ENCODE data around the gene SNX8. TPM values are rescaled to one million over a fixed set of nuclear protein-coding genes. Genes with fewer than 3 reads are reported as not detected.

Gene SNX8
- total and polyA plus RNA-seq, 2 experiments from 2014 or later = 13.1 to 44.4 TPM

DNA sequence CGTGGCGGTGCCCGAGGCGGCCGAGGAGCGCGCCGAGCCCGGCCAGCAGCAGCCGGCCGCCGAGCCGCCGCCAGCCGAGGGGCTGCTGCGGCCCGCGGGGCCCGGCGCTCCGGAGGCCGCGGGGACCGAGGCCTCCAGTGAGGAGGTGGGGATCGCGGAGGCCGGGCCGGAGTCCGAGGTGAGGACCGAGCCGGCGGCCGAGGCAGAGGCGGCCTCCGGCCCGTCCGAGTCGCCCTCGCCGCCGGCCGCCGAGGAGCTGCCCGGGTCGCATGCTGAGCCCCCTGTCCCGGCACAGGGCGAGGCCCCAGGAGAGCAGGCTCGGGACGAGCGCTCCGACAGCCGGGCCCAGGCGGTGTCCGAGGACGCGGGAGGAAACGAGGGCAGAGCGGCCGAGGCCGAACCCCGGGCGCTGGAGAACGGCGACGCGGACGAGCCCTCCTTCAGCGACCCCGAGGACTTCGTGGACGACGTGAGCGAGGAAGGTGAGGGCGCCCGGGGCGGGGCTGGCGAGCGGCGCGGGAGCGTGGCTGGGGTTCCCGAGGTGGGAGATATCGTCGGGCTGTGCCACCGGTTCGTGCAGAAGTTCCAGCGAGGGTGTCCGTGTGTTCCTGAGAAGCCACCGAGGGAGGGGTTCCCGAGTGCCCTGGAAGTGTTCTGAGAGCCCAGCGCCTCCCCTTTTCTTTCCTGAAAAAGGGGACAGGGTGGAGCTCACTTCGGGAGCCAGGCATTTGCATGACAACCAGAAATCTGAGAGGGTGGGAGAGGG lies 40.9 kb upstream of the SNX8 start:
- in situ Hi-C loops (cut with MboI) = no loop called here
- Histone ChIP-seq H3K4me2 (ENCODE audit: unreplicated experiment) (peak overlapping the region; percentile 96), H3K4me3 (peak overlapping the region; percentile 92), H3K9ac (peak overlapping the region; percentile 98), H3K79me2 (ENCODE audit: insufficient read depth) (peaks cover 72% of the 10 kb centered on the region), H2AFZ (no peak overlapping the region), H3K36me3 (ENCODE audit: low read depth) (peaks cover 20% of the 10 kb centered on the region; the same call in 1 of the 2 replicates), H3K9me3 (ENCODE audit: low read depth) (no peaks in the 10 kb centered on the region), H3K27ac (peak overlapping the region; percentile 97), H3K27me3 (replicated peaks; ENCODE audit: insufficient read depth) (no peaks in the 10 kb centered on the region), H4K20me1 (ENCODE audit: insufficient read depth) (peaks cover 17% of the 10 kb centered on the region), H3K9me2 (ENCODE audit: insufficient read depth) (no peaks in the 10 kb centered on the region), H3F3A (ENCODE audit: insufficient read depth) (0 out of 2 replicates have a peak, but pooled peaks cover under 1% of the 10 kb centered on the region), H3K4me1 (ENCODE audit: insufficient read depth) (peaks cover 18% of the 10 kb centered on the region)
- WGBS, 2 experiments (ENCODE audit: low coverage in 1 of 2, low lambda C conversion rate in 2 of 2, missing lambda C conversion rate in 2 of 2) = 1 to 2% methylated on average over 67 to 73 of the region's 92 CpGs
- peak; percentile 52 for DNase-seq
- TF ChIP-seq EZH2phosphoT487 (IDR thresholded peaks at IDR 0.05; ENCODE audit: insufficient read depth, low read depth) (no peak), EZH2 (IDR thresholded peaks at IDR 0.05; ENCODE audit: insufficient read depth, poor library complexity, severe bottlenecking) (no peak)

- H3K4me1 ChIP-seq (ENCODE audit: insufficient read depth) = peaks cover 18% of the 10 kb centered on the region
- peaks cover 20% of the 10 kb centered on the region; the same call in 1 of the 2 replicates for H3K36me3 ChIP-seq (ENCODE audit: low read depth)
- peak; percentile 96 for DNase-seq
- in situ Hi-C loops (cut with MboI) = no loop called here
- H3K4me2 ChIP-seq (ENCODE audit: unreplicated experiment) = peak within 1 kb of the TSS; percentile 96
- peak within 1 kb of the TSS; percentile 92 for H3K4me3 ChIP-seq
- 0 to 1% methylated on average over 46 to 55 of the region's 55 CpGs for WGBS, 2 experiments (ENCODE audit: low coverage in 1 of 2, low lambda C conversion rate in 2 of 2, missing lambda C conversion rate in 2 of 2)
- peak within 1 kb of the TSS; percentile 91 for H2AFZ ChIP-seq
- no peaks in the 10 kb centered on the region for H3K9me2 ChIP-seq (ENCODE audit: insufficient read depth)
- peaks cover 9% of the 10 kb centered on the region; the same call in 1 of the 2 replicates for H4K20me1 ChIP-seq (ENCODE audit: insufficient read depth)
- no peaks in the 10 kb centered on the region for H3F3A ChIP-seq (ENCODE audit: insufficient read depth)
- peak within 1 kb of the TSS; percentile 97 for H3K27ac ChIP-seq
- H3K27me3 ChIP-seq (replicated peaks; ENCODE audit: insufficient read depth) = no peaks in the 10 kb centered on the region
- TF ChIP-seq EZH2 (IDR thresholded peaks at IDR 0.05; ENCODE audit: insufficient read depth, poor library complexity, severe bottlenecking) = no peak
- no peak for TF ChIP-seq EZH2phosphoT487 (IDR thresholded peaks at IDR 0.05; ENCODE audit: insufficient read depth, low read depth)
- peak within 1 kb of the TSS; percentile 98 for H3K9ac ChIP-seq
- H3K79me2 ChIP-seq (ENCODE audit: insufficient read depth) = peaks cover 64% of the 10 kb centered on the region
- H3K9me3 ChIP-seq (ENCODE audit: low read depth) = no peaks in the 10 kb centered on the region
Observed at GRCh38 chr7:2354186-2354938, 40.1 kb upstream of the SNX8 start, which contains the start of gene EIF3B. TSS of gene EIF3B (plus strand) at chr7:2354827. CDS start at chr7:2354922, 95 bp downstream.

GRCh38 chr7:2353936-2354185 lies 39.6 kb upstream of the SNX8 start:
- Histone ChIP-seq H3K4me2 (ENCODE audit: unreplicated experiment) (peak overlapping the region; percentile 73), H3K9ac (peak overlapping the region; percentile 98), H3K4me3 (peak overlapping the region; percentile 92), H3K27ac (peak overlapping the region; percentile 97), H3K79me2 (ENCODE audit: insufficient read depth) (peaks cover 59% of the 10 kb centered on the region), H3K27me3 (replicated peaks; ENCODE audit: insufficient read depth) (no peaks in the 10 kb centered on the region), H4K20me1 (ENCODE audit: insufficient read depth) (peaks cover 5% of the 10 kb centered on the region; the same call in 1 of the 2 replicates), H2AFZ (peak overlapping the region; percentile 91), H3F3A (ENCODE audit: insufficient read depth) (no peaks in the 10 kb centered on the region), H3K36me3 (ENCODE audit: low read depth) (0 out of 2 replicates have a peak, but pooled peaks cover 16% of the 10 kb centered on the region), H3K9me2 (ENCODE audit: insufficient read depth) (no peaks in the 10 kb centered on the region), H3K4me1 (ENCODE audit: insufficient read depth) (peaks cover 18% of the 10 kb centered on the region), H3K9me3 (ENCODE audit: low read depth) (no peaks in the 10 kb centered on the region)
- in situ Hi-C loops (cut with MboI) = no loop called here
- TF ChIP-seq EZH2 (IDR thresholded peaks at IDR 0.05; ENCODE audit: insufficient read depth, poor library complexity, severe bottlenecking) = no peak
- no peak for TF ChIP-seq EZH2phosphoT487 (IDR thresholded peaks at IDR 0.05; ENCODE audit: insufficient read depth, low read depth)
- 1 to 5% methylated on average over 22 to 25 of the region's 26 CpGs for WGBS, 2 experiments (ENCODE audit: low coverage in 1 of 2, low lambda C conversion rate in 2 of 2, missing lambda C conversion rate in 2 of 2)
- peak; percentile 95 for DNase-seq

DNA sequence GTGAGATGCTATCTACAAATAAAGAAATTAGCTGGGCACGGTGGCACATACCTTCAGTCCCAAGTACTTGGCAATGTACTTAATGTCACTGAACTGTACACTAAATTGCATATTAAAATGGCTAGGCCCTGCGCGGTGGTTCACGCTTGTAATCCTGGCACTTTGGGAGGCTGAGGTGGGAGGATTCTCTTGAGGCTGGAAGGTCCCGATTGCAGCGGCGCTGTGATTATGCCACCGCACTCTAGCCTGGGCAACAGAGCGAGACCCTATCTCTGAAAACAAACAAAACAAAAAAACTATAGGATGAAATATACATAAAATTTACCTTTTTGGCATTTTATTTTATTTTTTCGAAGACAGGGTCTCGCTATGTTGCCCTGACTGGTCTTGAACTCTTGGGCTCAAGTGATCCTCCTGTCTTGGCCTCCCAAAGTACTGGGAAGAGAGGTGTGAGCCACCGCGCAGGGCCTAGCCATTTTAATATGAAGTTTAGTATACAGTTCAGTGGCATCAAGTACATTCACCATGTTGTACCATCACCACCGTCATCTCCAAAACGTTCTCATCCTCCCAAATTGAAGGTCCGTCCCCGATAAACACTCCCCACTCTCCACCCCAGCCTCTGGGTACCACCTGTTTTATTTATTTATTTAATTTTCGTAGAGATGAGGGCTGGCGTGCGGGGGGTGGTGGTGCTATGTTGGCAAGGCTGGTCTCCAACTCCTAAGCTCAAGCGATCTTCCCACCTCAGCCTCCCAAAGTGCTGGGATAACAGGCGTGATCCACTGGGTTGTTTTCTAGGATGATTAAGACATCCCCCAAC lies 39.1 kb upstream of the SNX8 start:
- H3K79me2 ChIP-seq (ENCODE audit: insufficient read depth) = peaks cover 54% of the 10 kb centered on the region
- H3K4me2 ChIP-seq (ENCODE audit: unreplicated experiment) = peak overlapping the region; percentile 73
- H3F3A ChIP-seq (ENCODE audit: insufficient read depth) = no peaks in the 10 kb centered on the region
- H2AFZ ChIP-seq = peak overlapping the region; percentile 91
- peak overlapping the region; percentile 97 for H3K27ac ChIP-seq
- no peaks in the 10 kb centered on the region for H3K9me3 ChIP-seq (ENCODE audit: low read depth)
- H3K4me3 ChIP-seq = peak overlapping the region; percentile 92
- TF ChIP-seq EZH2phosphoT487 (IDR thresholded peaks at IDR 0.05; ENCODE audit: insufficient read depth, low read depth) (no peak), EZH2 (IDR thresholded peaks at IDR 0.05; ENCODE audit: insufficient read depth, poor library complexity, severe bottlenecking) (no peak)
- H3K36me3 ChIP-seq (ENCODE audit: low read depth) = 0 out of 2 replicates have a peak, but pooled peaks cover 12% of the 10 kb centered on the region
- no peaks in the 10 kb centered on the region for H3K27me3 ChIP-seq (replicated peaks; ENCODE audit: insufficient read depth)
- in situ Hi-C loops (cut with MboI) = no loop called here
- H3K4me1 ChIP-seq (ENCODE audit: insufficient read depth) = peaks cover 18% of the 10 kb centered on the region
- no peak for DNase-seq
- H3K9me2 ChIP-seq (ENCODE audit: insufficient read depth) = no peaks in the 10 kb centered on the region
- H3K9ac ChIP-seq = peak overlapping the region; percentile 98
- WGBS, 2 experiments (ENCODE audit: low coverage in 1 of 2, low lambda C conversion rate in 2 of 2, missing lambda C conversion rate in 2 of 2) = 60 to 61% methylated on average over 22 of the region's 22 CpGs
- peaks cover 5% of the 10 kb centered on the region; the same call in 1 of the 2 replicates for H4K20me1 ChIP-seq (ENCODE audit: insufficient read depth)
